HepG2 (cell line): ENCODE measurements around the gene AP2B1. TPM values are rescaled to one million over a fixed set of nuclear protein-coding genes. Genes with fewer than 3 reads are reported as not detected.

Experiments
- ATAC-seq: fragments of 200-7000 bp; cut with Tn5 transposase; 3 replicates; pipeline ENCODE4 v1.9.1; 2020; ENCODE audit warnings: mild to moderate bottlenecking, moderate library complexity
- BruUV-seq: library from RNA; stranded (reverse); fragments of 400-500 nt; replicated peaks from 2 replicates; lab custom pipeline; 2021; lab: Mats Ljungman, UMichigan
- CTCF ChIA-PET: fragments of 300-600 bp; formaldehyde crosslinking; extraction: SDS; loops from one replicate; lab custom pipeline; 2021; ENCODE audit warnings: low total read pairs, inconsistent platforms, low intra/inter-chr PET ratio; lab: Yijun Ruan, JAX
- POLR2A ChIA-PET: fragments of 350-600 bp; sonication (Branson Sonifier 250); formaldehyde crosslinking; loops from one replicate; lab custom pipeline; 2020; ENCODE audit warnings: antibody characterized with exemption, inconsistent platforms; lab: Yijun Ruan, JAX
- DNase-seq: peaks from one replicate; pipeline ENCODE4 v3.0.0-alpha.2; 2015; ENCODE audit warnings: low spot score
- FAIRE-seq: peaks from 3 replicates; lab custom pipeline; 2011; peaks lifted over from hg19 to GRCh38; lab: Jason Lieb, UNC
- H2AFZ ChIP-seq: one replicate; pipeline ENCODE4 v1.6.1; 2011; ENCODE audit warnings: low read length, inconsistent platforms
- H3K27ac ChIP-seq: fragments of 300-600 bp; 3 replicates; pipeline ENCODE4 v1.8.0; 2011; ENCODE audit warnings: mixed run types, mild to moderate bottlenecking, mixed read lengths, low read length, inconsistent platforms; ENCODE audit not compliant: insufficient read depth; ENCODE audit errors: extremely low read length
- H3K27me3 ChIP-seq, 2 experiments: fragments of 200-600 bp in 1 of 2; 2 replicates in 1 of 2; 3 replicates in 1 of 2; pipeline versions ENCODE4 v1.6.0 to v1.8.0; 2011; ENCODE audit warnings: low read length in 2 of 2, mild to moderate bottlenecking in 2 of 2, moderate library complexity in 2 of 2, inconsistent platforms in 1 of 2; ENCODE audit not compliant: insufficient read depth in 2 of 2, control insufficient read depth in 1 of 2
- H3K36me3 ChIP-seq, 2 experiments: fragments of 200-600 bp in 1 of 2; replicated peaks in 1 of 2; 2 replicates in 1 of 2; 3 replicates in 1 of 2; pipeline versions ENCODE4 v1.5.1 to v1.8.0; 2011; ENCODE audit warnings: low read length in 2 of 2, inconsistent platforms in 1 of 2; ENCODE audit not compliant: insufficient read depth in 2 of 2, control insufficient read depth in 1 of 2
- H3K4me1 ChIP-seq: 2 replicates; pipeline ENCODE4 v1.5.1; 2012; ENCODE audit warnings: low read length, inconsistent platforms; ENCODE audit not compliant: insufficient read depth
- H3K4me2 ChIP-seq: 2 replicates; pipeline ENCODE4 v1.6.0; 2011; ENCODE audit warnings: low read depth, low read length, inconsistent platforms
- H3K4me3 ChIP-seq, 3 experiments: fragments of 200-600 bp in 1 of 3; sonication (generic), shearing (Covaris generic) in 1 of 3; replicated peaks in 1 of 3; 2 replicates each; pipeline ENCODE4 v1.5.1; 2011 to 2016; ENCODE audit warnings: low read length in 3 of 3, inconsistent platforms in 2 of 3, low read depth in 2 of 3, mild to moderate bottlenecking in 2 of 3, control low read depth in 1 of 3, mixed read lengths in 1 of 3; ENCODE audit not compliant: insufficient read depth in 1 of 3
- H3K79me2 ChIP-seq: one replicate; pipeline ENCODE4 v1.6.1; 2011; ENCODE audit warnings: low read length, inconsistent platforms; ENCODE audit not compliant: insufficient read depth
- H3K9ac ChIP-seq: 2 replicates; pipeline ENCODE4 v1.6.0; 2011; ENCODE audit warnings: mild to moderate bottlenecking, low read depth, low read length, inconsistent platforms; ENCODE audit not compliant: insufficient read depth
- H3K9me3 ChIP-seq: 2 replicates; pipeline ENCODE4 v1.5.1; 2012; ENCODE audit warnings: mild to moderate bottlenecking, low read length
- H4K20me1 ChIP-seq: 2 replicates; pipeline ENCODE4 v1.6.0; 2011; ENCODE audit warnings: inconsistent platforms, mild to moderate bottlenecking, low read length, moderate library complexity; ENCODE audit not compliant: insufficient read depth
- IRF2 ChIP-seq: IDR thresholded peaks from 2 replicates; pipeline ENCODE4 v1.6.1; 2018; ENCODE audit warnings: missing genetic modification reagents, missing compliant biosample characterization
- KDM2A ChIP-seq: sonication (generic); formaldehyde crosslinking; IDR thresholded peaks from 2 replicates; pipeline ENCODE4 v1.4.0; 2020; ENCODE audit warnings: low read depth, missing genetic modification reagents, borderline replicate concordance
- MIER2 ChIP-seq: IDR thresholded peaks from 2 replicates; pipeline ENCODE4 v1.6.1; 2016; ENCODE audit warnings: missing biosample characterization, missing genetic modification reagents
- SPEN ChIP-seq: sonication (generic); formaldehyde crosslinking; IDR thresholded peaks from 2 replicates; pipeline ENCODE4 v1.5.1; 2020; ENCODE audit warnings: low read depth, mild to moderate bottlenecking, missing genetic modification reagents
- WIZ ChIP-seq: sonication (generic); formaldehyde crosslinking; IDR thresholded peaks from 2 replicates; pipeline ENCODE4 v1.5.1; 2020; ENCODE audit warnings: mild to moderate bottlenecking, missing genetic modification reagents
- ZNF557 ChIP-seq: sonication (generic); formaldehyde crosslinking; IDR thresholded peaks from 2 replicates; pipeline ENCODE4 v1.4.0; 2020; ENCODE audit warnings: missing genetic modification reagents
- WGBS: methylation state at CpG from one replicate; pipeline ENCODE4 v1.1.6; 2017; ENCODE audit warnings: low lambda C conversion rate; 5-methylcytosine and 5-hydroxymethylcytosine counted together
- in situ Hi-C: cut with HindIII; loops from 2 replicates; pipeline ENCODE4 v1.10.0; 2017; ENCODE audit warnings: low pct_unique_long_range_greater_than_20kb; ENCODE audit not compliant: extremely low pct_ligation_motif_present
- intact Hi-C: fragments of 100-400 bp; cut with micrococcal nuclease; formaldehyde crosslinking; loops from one replicate; pipeline ENCODE4 v1.10.0; 2022; ENCODE audit not compliant: unreplicated experiment
- polyA plus RNA-seq, 8 experiments: library from polyadenylated mRNA; depleted of rRNA in 3 of 8; stranded (reverse) in 7 of 8; unstranded in 1 of 8; fragments of >200 nt; fragmentation: Illumina TruSeq in 4 of 8; extraction: Trizol in 4 of 8; gene quantifications; 2 replicates each; pipeline versions ENCODE4 v1.2.1 to v1.2.3, GENCODE V29; 2011 to 2016; ENCODE audit warnings: low read depth in 4 of 8, missing spikeins in 1 of 8, mixed read lengths in 1 of 8; ENCODE audit not compliant: insufficient read depth in 1 of 8
- total RNA-seq, 5 experiments: library from RNA; depleted of rRNA; stranded (reverse); fragments of >200 nt; fragmentation: Illumina TruSeq; extraction: Trizol; gene quantifications; 2 replicates each; pipeline ENCODE4 v1.2.3, GENCODE V29; 2016; ENCODE audit warnings: low read depth in 1 of 5
- TF ChIP-seq, protein P1 (sequence below): sonication (generic); formaldehyde crosslinking; IDR thresholded peaks from 2 replicates; pipeline ENCODE4 v1.5.0; 2020; ENCODE audit warnings: mild to moderate bottlenecking, missing genetic modification reagents, borderline replicate concordance
- TF ChIP-seq, protein P2 (sequence below): sonication (generic); formaldehyde crosslinking; IDR thresholded peaks from 2 replicates; pipeline ENCODE4 v1.5.0; 2020; ENCODE audit warnings: mild to moderate bottlenecking, missing genetic modification reagents, moderate library complexity
- TF ChIP-seq, protein P3 (sequence below): IDR thresholded peaks from 2 replicates; pipeline ENCODE4 v1.6.1; 2012; ENCODE audit warnings: low read length, improper control_type of control experiment
- TF ChIP-seq, protein P4 (sequence below): sonication (generic); formaldehyde crosslinking; IDR thresholded peaks from 2 replicates; pipeline ENCODE4 v1.5.0; 2020; ENCODE audit warnings: missing genetic modification reagents

AP2B1 gene
- total and polyA plus RNA-seq, 2 of the 13 experiments (the other 11 are each of a cell fraction or from before 2014, with no cell fraction given), result 23.8 to 71.3 TPM

DNA sequence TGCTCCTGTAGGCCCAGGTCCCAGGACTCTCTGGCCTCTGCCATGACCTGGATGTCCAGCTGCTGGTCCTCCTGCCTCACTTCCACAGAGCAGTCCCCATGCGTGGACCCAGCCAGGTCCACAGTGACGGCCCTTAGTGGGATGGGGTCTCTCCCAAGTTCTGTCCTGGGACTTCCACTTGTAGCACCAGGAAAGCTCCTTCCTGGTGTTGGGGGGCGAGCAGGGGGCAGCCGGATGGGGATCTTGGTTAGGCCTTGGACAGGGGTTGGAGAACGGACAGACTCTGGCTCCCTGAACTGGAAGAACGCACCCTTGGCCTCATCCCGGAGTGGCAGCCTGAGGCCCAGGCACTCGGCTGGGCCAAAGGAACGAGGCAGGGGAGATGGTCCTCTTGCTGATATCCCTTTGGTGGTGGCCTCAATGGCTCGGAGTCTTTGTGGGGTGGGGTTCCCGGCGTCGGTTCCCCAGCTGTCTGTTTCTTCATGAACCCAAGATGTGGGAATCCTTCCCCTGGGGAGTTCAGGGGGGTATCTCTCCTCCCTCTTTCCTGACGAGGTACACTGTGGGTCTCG lies 158.7 kb downstream of the AP2B1 start (continued):
- TF ChIP-seq, protein P1, sequence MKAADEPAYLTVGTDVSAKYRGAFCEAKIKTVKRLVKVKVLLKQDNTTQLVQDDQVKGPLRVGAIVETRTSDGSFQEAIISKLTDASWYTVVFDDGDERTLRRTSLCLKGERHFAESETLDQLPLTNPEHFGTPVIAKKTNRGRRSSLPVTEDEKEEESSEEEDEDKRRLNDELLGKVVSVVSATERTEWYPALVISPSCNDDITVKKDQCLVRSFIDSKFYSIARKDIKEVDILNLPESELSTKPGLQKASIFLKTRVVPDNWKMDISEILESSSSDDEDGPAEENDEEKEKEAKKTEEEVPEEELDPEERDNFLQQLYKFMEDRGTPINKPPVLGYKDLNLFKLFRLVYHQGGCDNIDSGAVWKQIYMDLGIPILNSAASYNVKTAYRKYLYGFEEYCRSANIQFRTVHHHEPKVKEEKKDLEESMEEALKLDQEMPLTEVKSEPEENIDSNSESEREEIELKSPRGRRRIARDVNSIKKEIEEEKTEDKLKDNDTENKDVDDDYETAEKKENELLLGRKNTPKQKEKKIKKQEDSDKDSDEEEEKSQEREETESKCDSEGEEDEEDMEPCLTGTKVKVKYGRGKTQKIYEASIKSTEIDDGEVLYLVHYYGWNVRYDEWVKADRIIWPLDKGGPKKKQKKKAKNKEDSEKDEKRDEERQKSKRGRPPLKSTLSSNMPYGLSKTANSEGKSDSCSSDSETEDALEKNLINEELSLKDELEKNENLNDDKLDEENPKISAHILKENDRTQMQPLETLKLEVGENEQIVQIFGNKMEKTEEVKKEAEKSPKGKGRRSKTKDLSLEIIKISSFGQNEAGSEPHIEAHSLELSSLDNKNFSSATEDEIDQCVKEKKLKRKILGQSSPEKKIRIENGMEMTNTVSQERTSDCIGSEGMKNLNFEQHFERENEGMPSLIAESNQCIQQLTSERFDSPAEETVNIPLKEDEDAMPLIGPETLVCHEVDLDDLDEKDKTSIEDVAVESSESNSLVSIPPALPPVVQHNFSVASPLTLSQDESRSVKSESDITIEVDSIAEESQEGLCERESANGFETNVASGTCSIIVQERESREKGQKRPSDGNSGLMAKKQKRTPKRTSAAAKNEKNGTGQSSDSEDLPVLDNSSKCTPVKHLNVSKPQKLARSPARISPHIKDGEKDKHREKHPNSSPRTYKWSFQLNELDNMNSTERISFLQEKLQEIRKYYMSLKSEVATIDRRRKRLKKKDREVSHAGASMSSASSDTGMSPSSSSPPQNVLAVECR (CRISPR knock-in tag), result no peak
- TF ChIP-seq WIZ (CRISPR knock-in tag), result no peak

DNA sequence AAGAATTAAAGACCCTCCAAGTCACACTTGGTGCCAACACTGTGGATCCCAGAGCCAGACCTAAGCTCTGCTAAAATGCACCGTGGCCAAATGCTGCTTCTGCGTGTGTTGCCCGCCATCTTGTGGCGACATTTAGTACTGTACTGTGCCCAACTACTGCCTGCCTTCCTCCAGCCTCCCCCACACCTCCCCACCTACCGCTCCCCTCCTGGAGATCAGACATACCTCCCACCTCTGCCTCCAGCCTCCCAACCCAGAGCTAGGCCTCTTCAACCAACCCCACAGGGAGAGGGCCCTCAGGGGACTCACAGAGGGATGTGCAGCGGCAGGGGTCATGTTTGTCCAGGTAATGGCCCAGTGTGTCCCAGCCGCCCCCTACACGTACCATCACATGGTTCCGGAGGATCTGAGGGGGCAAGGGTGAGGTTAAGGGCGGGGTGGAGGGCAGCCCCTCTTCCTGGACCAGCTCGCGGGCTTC lies 160.5 kb downstream of the AP2B1 start:
- BruUV-seq, result no TSS peak
- in situ Hi-C loops, result loop anchor here (5.0 to 25.0 kb wide), 3 partner anchors 135 to 435 kb away; no protein-coding TSS in a partner anchor
- TF ChIP-seq, protein P2, sequence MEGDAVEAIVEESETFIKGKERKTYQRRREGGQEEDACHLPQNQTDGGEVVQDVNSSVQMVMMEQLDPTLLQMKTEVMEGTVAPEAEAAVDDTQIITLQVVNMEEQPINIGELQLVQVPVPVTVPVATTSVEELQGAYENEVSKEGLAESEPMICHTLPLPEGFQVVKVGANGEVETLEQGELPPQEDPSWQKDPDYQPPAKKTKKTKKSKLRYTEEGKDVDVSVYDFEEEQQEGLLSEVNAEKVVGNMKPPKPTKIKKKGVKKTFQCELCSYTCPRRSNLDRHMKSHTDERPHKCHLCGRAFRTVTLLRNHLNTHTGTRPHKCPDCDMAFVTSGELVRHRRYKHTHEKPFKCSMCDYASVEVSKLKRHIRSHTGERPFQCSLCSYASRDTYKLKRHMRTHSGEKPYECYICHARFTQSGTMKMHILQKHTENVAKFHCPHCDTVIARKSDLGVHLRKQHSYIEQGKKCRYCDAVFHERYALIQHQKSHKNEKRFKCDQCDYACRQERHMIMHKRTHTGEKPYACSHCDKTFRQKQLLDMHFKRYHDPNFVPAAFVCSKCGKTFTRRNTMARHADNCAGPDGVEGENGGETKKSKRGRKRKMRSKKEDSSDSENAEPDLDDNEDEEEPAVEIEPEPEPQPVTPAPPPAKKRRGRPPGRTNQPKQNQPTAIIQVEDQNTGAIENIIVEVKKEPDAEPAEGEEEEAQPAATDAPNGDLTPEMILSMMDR (CRISPR knock-in tag), result peak; percentile 96
- TF ChIP-seq SPEN (no peak), KDM2A (CRISPR knock-in tag) (peak; percentile 28; the same call in 1 of the 2 replicates), IRF2 (0 out of 2 replicates have a peak, but pooled peaks have one; percentile 23), MIER2 (peak; percentile 57; the same call in 1 of the 2 replicates), ZNF557 (no peak)
- TF ChIP-seq, protein P3, sequence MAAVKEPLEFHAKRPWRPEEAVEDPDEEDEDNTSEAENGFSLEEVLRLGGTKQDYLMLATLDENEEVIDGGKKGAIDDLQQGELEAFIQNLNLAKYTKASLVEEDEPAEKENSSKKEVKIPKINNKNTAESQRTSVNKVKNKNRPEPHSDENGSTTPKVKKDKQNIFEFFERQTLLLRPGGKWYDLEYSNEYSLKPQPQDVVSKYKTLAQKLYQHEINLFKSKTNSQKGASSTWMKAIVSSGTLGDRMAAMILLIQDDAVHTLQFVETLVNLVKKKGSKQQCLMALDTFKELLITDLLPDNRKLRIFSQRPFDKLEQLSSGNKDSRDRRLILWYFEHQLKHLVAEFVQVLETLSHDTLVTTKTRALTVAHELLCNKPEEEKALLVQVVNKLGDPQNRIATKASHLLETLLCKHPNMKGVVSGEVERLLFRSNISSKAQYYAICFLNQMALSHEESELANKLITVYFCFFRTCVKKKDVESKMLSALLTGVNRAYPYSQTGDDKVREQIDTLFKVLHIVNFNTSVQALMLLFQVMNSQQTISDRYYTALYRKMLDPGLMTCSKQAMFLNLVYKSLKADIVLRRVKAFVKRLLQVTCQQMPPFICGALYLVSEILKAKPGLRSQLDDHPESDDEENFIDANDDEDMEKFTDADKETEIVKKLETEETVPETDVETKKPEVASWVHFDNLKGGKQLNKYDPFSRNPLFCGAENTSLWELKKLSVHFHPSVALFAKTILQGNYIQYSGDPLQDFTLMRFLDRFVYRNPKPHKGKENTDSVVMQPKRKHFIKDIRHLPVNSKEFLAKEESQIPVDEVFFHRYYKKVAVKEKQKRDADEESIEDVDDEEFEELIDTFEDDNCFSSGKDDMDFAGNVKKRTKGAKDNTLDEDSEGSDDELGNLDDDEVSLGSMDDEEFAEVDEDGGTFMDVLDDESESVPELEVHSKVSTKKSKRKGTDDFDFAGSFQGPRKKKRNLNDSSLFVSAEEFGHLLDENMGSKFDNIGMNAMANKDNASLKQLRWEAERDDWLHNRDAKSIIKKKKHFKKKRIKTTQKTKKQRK, result no peak
- TF ChIP-seq, protein P4, sequence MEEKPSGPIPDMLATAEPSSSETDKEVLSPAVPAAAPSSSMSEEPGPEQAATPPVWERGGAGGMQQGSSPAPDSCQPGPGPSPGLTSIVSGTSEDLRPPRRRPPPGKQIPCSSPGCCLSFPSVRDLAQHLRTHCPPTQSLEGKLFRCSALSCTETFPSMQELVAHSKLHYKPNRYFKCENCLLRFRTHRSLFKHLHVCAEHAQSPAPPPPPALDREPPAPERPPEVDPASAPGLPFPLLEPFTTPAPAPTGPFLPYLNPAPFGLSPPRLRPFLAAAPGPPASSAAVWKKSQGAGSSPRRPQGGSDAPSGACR (CRISPR knock-in tag), result no peak

More for the DNA sequence above, 160.5 kb downstream of the AP2B1 start:
- Histone ChIP-seq H3K9ac (no peak overlapping the region), H3K27ac (no peak overlapping the region), H3K4me3 (peak overlapping the region in 1 of 3 experiments; percentile 4; a peak in 1 of 6 replicates), H4K20me1 (no peaks in the 10 kb centered on the region), H3K36me3 (no peaks in the 10 kb centered on the region), H3K4me1 (peaks cover 21% of the 10 kb centered on the region), H3K79me2 (no peaks in the 10 kb centered on the region), H3K27me3 (peaks cover 3 to 62% of the 10 kb centered on the region in 2 experiments; a peak in 4 of 5 replicates), H3K9me3 (no peaks in the 10 kb centered on the region), H2AFZ (no peak overlapping the region), H3K4me2 (no peak overlapping the region; the same call in 1 of the 2 replicates)
- WGBS, result 4% methylated on average over 9 of the region's 12 CpGs
- CTCF ChIA-PET, result interaction anchor here (0.9 to 2.8 kb wide), 3 partner anchors 17 to 435 kb away, joined by 3 to 54 read pairs (median 4); no protein-coding TSS in a partner anchor
- intact Hi-C loops, result loop anchor here (1.0 to 5.0 kb wide), 2 partner anchors 134 to 190 kb away; no protein-coding TSS in a partner anchor
- POLR2A ChIA-PET, result interaction anchor here (0.9 to 1.9 kb wide), 3 partner anchors 16 to 133 kb away, joined by 3 to 5 read pairs (median 3); partner anchors contain the start of genes RASL10B and TAF15
- FAIRE-seq, result no peak
- peak; percentile 54 for DNase-seq
- ATAC-seq, result peak; percentile 80
